ENCODE measurements around the gene MTUS2.

- TF ChIP-seq CTCF (IDR thresholded peaks at IDR 0.05 in 4 of 5, conservative IDR thresholded peaks at IDR 0.05 in 1 of 5) = no peak
- TF ChIP-seq POLR2A (IDR thresholded peaks at IDR 0.05) = no peak
Observed at GRCh38 chr13:29118471-29118870, 298.3 kb downstream of the MTUS2 start.

All from gastrocnemius medialis (tissue), 4 donors.